Activated CD8-positive, alpha-beta memory T cell treated with anti-CD3 and anti-CD28 coated beads, Interleukin-2, amount 50 U/mL, for 24 hours (primary cell): ENCODE data around the gene RBMS1.
"Not testable (repeated sequence)": the region's sequence is repeated elsewhere in the genome, so short reads cannot be mapped to it uniquely, and the experiment has no call there.

Experiments used
- DNase-seq: peaks from one replicate; pipeline ENCODE4 v3.0.0-alpha.2; 2020; ENCODE audit errors: extremely low read depth

The RBMS1 gene

DNA sequence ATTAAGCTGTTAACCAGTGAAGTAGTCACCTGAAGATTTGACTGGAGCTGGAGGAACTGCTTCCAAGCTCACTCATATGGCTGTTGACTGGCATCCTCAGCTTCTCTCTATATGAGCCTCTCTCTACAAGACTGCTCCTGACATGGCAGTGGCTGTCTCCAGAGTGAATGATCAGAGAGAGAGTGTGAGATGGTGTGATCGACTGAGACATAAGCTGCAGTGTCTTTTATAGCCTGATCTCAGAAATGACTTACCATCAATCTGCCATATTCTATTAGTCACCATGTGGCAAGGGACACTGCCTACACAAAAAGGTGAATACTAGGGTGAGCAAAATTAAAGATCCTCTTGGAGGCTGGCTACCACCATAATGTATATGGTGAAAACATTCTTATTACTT, 7.8 kb upstream of the RBMS1 start:
- DNase-seq = no peak

DNA sequence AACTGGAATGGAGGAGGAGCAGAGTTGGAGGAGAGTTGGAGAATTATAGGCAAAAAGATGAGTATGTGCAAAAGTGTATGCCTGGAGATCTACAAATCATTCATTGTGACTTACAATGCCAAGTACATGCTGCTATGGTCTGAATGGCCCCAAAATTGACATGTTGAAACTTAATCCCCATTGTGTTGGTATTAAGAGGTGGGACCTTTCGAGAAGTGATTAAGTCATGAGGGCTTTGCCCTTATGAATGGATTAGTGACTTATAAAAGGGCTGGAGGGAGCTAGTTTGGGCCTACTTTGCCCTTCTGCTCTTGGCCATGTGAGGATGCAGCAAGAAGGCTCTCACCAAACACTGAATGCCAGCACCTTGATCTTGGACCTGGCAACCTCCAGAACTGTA, 6.3 kb upstream of the RBMS1 start:
- no peak for DNase-seq

DNA sequence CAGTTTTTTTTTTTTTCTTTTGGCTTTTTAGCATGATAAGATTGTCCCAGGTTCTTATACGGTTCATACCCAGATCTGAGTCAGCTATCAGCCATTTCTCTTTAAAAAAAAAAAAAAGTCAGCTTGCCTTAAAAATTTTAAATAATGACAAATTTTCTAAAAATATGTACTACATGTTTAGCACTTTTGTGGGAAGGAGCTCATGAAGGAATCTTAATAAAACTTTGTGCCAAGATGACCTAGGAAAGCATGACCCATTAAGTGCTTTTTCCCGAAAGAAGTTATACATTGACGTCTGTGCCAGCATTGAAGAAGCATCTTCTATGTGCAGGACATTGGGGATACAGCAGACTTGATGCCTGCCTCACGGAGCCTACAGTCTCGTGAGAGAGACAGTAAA, 4.5 kb upstream of the RBMS1 start:
- DNase-seq = no peak

DNA sequence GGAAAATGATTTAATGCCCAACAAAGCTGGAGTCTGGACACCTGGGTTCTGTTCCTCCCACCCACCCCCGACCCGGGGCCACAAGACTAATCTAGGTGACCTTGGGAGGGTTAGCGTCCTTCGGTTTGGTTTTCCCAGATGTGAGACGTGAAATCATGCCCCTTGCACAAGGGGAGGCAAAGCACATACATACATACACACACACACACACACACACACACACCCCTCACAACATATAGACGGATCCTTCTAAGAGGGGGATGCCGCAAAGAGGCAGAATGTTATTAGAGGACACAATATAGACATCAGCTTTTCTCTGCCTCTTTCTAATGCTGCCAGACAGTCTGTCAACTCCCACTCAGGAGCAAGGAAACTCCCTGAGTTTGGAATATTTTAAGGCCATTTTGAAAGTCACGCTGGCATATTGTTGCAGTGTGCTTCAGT, 616 bp upstream of the RBMS1 start:
- no peak for DNase-seq

DNA sequence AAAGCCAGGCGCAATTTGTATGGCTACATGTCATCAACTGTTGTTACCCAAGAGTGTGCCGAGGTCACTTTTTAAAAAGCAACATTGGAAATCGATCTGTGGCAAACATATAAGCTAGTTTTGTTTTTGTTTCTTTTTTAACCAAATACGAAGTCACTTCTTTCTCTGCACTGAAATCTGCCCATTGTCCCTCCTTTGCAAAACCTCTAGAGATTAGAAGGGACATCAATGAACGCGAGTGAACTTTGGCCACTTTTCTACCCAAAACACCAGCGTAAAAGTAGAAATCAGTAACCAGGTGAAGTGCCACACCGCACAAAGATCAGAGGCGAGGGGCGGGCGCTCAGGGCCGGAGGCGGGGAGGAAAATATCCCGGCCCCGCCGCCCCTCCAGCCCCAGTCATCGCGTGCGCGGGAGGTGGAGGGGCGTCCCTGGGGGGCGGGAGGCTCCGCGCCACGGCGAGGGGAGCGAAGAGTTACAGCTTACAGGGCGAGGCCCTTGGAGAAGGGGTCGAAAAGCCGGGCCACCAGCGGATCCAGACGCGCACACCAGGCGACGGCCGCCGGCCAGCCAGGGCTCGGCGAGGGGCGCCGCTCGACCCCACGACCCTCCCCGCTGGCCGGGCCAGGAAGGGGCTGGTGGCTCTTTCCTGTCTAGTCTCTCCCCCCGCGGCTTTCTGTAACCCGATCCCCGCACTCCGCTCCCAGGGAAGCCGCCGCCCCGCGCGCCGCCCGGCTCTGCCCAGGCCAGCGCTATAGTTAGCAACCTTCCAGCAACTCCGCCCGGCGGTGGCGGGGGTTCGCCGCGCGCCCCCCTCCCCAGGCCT, 993 bp downstream of the RBMS1 start:
- DNase-seq = peak; percentile 23

DNA sequence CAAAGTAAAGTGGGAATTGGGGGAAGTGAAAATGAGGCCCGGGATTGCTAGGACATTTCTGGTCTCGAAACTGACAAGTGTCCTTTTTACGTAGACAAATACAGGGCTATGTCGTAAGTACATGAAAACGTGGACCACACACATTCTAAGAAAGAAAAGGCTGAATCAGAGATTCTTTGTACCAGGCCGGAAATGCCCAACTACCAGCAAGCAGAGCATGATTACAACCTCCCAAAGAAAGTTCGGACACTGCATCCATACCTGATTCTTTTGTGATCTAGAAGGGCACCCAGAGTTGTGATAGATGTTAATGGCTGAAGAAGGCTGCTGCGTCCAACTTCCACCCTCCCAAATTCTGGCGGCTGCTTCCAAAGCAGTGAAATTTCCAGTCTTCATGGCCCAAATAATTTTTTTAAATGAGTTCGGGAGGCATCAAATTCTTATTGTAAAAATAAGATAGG, 1.7 kb downstream of the RBMS1 start:
- no peak for DNase-seq

DNA sequence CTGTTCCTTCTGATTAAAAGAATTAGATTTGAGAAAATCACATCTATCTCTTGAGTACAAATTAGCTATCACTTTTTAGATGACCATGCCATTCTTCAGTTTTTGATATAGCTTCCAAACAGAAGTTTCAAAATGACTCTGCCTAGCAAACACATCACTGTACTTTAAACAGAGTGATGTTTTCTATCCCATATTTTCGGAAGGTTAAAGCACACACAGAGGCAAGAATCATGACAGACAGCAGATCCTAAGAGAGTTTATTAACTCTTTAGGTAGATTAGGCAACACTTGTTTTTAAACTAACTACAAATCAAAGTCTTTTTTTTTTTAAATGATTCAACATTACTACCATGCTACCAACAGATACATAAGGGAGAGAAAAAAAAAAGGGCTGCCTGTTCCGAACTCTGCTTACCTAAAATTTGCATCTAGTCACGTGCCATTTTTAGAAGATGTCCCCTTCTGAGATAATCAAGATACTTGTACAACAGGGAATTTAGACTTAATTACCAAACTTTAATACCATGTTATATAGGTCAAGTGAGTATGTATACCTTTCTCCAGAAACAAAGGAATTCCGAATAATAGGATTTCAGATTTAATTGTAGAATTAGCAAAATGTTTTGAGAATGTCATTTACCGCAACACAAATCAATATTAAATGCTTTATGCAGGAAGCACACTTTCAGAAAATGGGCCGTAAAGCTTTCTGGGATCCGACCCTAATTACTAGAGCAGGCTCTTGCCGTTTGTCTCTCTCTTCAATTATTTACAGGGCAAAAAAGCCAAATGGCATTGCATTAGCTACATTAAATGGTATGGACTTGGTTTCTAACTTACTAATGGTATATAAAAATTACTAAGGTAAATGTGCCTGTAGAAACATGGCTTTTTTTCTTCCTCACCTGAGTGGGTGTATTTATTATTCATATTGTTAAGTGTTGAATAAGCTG, 2.6 kb downstream of the RBMS1 start:
- DNase-seq = no peak

DNA sequence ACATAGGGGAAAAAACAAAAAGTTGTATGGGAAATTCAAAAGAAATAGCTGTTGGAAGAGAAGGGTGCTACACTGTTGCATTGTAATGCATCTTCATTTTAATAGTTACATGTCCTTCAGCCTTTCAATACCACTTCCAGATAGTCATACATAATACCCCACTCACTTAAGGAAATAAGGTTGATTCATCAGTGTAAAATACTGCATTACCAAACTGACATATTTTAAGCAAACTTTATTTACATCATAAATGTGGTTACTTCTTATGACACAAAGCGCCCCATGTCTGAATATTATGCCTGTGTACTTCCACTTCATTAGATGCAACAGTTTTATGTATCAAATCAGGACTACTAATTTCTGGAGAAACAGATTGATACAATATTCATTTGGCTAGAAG, 4.5 kb downstream of the RBMS1 start:
- DNase-seq = no peak

DNA sequence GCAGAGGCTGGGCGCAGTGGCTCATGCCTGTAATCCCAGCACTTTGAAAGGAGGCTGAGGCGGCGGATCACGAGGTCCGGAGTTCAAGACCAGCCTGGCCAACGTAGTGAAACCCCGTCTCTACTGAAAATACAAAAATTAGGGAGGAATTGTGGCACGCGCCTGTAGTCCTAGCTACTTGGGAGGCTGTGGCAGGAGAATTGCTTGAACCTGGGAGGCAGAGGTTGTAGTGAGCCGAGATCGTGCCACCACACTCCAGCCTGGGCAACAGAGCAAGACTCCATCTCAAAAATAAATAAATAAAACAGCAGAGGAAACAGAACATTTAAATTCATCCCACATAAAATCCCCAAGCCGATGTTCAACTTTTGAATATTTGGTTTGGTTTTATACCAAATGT, 5.3 kb downstream of the RBMS1 start:
- not testable (repeated sequence) for DNase-seq

DNA sequence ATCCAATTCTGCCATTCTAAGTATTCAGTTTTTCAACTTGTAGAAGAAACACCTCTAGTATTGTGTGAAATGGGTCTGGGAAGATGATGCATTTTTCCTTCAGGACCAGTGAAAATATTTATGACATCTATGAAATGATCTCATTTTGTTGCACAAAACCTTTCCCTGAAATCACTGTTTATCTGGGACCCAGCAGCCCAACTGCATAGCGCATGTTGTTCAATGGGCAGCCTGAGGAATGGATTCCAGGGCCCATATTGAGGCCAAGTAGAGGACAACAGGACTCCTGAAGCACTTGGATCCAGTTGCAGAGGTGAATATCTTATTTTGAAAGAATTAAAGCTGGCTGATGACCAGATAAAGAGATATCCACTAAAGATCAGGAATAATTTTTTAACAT, 7.3 kb downstream of the RBMS1 start:
- no peak for DNase-seq

DNA sequence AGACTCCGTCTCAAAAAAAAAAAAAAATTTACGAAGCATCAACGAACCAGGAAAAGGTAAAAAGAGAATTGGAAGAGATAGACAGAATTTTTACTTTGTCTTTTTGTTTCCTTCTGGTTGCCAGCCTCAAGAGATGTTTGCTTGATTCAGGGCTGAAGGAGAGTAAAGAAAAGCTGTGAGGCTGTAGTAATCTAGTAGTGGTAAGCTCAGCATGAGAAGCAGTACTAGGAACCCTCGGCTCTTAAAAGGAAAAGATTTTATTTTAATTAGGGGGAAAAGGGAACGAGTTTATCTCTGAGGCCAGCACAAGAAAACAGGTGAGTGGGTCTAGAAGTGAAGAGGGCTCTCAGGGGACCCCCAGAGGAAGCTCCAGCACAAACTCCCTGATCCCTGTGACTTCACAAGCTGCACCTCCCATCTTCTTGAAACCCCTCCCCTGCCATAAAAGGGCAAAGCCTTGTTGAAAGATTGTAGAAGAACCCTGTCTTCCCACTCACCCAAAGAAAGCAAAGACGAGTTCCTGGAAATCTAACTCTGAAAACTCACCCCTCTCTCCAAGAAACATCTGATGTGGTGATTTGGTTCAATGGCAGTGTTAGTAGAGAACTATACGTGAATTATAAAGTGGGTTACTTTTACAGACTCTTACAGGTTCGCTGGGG, 8.6 kb downstream of the RBMS1 start:
- no peak for DNase-seq

DNA sequence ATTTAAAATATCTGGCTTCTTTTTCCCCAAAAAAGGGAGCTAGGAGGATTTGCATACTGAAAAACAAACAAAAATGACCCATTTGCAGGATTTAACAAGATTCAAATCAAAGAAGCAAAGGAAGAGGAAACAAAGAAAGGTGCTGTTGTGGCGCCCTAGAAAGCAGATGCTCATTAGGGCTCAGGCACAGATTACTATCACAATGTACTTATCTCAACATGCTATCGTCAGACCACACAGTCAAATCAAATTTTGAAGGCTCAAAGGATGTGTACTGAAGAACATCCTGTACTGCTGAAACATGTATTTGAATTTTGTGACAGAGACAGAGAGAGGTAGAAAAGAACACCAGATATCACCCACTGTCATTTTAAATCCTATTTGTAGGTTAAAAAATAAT, 10.9 kb downstream of the RBMS1 start:
- DNase-seq = no peak

DNA sequence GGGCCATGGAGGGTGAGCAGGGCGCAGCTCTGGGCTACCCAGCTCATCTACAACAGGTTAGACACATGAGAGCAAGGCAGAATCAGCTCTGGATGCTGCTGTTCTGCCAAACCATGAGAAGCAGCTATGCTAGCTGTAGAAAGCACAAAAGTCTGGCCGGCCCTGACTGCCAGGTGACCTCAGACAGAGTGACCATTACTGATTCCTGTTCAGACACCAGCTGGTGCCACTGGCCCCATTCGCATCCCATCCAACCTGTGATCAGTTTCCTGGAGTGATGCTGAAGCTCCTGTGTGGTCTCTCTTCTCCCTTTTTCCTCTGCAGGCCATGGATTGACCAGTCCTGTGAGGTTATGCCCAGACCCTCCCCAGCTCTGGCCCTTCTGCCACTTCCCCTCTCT, 14.3 kb downstream of the RBMS1 start:
- no peak for DNase-seq

DNA sequence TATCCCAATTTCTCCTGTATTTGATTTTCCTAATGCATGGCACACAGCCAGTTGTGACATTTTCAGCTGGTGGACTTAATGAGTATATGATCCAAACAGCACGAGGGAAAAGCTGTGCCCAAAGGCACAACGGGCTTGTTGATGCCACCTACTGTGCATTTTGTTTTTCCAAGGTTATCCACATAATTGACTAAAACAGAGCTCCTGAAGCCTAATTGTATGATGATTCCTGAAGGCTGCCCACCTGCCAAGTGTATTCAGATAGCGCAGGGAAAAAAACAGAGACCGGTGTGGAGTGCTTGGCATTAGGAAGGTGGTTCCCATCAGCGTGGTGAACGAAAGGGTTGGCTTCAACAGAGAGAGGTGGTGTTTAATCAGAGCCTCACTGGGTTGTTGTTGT, 14.9 kb downstream of the RBMS1 start:
- DNase-seq = no peak

DNA sequence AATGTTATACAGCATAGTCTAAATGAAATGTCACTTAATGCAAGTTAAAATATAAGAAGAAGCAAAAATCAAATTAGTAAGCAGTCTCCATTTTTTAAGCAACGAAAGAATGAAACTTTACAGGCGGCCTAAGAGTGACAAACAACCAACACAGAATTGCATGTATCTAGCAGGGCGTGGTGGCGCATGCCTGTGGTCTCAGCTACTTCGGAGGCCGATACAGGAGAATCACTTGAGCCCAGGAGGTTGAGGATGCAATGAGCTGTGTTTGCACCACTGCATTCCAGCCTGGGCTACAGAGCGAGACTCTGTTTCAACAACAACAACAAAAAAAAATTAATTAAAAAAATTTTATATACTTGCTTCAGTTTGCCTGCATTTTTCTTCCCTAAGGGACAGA, 16.6 kb downstream of the RBMS1 start:
- DNase-seq = no peak

DNA sequence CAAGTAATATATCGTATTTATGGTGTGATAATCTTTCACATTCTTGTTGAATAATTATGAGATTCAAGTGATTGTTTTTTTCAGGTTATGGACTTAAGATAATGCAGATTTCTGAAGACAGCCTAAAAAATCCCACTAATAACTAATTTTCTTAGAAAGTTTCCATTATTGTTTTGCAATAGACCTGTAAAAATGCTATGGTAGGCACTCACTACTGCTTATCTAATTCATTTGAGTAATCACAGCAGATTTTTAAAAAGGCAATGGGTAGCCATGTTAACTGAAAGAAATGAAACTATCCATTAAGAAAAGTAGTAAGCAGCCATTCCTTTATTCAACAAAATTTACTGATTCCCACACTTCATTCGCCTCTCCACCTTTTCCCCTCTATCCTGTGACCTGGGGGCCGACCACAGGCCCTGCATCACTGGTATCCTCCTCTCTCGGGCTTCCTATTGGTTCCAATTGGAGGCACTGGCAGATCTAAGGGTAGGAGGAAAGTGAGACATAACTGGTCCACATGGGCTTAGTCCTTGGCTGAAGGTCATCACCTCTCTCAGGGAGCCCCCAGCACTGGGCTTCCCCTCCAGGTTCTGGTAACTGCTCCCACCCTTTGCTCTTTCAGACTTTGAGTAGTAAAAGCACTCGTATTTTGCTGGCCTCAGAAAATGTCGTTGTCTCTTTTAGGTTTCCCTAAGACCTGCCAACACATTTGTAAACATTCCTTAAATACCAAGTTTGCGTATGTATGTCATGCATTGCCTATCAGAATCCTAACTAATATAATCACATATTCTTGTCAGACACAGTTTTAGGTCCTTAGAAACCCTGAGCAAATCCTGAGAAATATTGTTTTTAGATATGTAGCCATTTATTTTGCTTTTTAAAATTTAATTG, 18.5 kb downstream of the RBMS1 start:
- DNase-seq = no peak

DNA sequence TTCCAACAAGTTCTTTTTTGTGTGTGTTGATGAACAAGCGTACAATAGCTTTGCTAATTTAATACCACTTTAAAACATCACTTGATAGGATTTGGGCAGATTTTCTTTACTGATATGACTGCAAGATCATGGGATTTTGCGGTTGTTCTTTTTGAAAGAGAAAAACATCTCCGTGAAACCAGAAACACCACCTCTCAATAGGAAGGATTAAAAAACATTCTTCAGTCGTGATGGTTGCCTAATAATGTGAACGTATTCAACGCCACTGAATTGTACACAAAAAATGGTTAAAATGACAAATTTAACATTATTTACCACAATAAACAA, 19.3 kb downstream of the RBMS1 start:
- no peak for DNase-seq

DNA sequence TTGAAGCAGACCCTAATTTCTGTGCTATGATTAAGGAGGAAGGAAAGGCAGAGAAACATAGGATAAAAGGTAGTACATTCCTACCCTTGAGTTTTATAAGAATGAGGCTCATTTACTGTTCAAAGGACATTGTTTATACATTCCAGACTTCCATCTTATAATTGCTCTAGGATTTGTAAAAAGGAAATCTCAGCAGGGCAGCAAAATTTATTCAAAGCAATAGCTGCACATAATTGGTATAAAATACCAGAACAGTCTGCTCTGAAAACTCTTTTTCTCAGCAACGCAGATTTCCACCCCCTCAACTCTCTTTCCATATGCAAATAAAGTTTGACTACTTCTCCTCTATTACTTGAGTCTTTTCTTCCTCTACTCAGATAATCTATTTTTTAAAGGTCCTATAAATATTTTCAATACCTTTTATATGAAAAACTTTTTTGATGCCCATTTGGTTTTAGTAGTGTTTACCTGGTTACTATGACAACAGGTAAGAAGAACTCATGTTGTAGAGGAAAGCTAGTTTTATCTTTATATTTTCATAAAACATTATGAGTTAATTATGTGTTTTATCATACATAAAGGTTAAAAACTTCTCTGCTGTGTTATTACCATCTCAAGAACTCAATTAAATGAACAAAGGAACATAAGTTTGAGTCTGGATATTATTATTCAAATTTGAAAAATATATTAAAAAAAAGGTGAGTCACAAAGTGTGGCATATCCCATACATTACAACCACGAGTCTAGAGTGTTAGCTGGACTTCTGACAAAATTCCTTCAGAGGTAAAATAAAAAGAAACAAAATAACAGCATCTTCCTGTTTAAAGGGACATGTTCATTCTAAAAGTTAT, 19.9 kb downstream of the RBMS1 start:
- DNase-seq = no peak

DNA sequence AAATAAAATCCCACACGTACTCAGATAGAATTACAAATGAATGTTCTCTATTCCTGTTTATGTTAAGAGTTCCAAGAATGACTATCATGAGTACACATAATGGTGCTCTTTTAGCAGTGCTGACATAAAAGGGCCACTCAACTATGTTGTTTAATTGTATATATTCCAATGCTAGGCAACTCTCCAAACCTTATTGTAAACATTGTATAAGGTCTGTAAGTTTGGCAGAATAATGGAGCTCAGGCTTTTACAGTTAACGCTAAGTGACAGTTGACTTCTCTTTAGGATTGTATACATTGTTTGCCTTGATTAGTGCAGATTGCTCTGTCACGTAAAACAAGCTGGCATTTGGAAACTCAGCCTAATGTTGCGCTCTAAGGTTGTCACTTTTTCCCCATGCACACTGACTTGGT, 20.8 kb downstream of the RBMS1 start:
- no peak for DNase-seq

DNA sequence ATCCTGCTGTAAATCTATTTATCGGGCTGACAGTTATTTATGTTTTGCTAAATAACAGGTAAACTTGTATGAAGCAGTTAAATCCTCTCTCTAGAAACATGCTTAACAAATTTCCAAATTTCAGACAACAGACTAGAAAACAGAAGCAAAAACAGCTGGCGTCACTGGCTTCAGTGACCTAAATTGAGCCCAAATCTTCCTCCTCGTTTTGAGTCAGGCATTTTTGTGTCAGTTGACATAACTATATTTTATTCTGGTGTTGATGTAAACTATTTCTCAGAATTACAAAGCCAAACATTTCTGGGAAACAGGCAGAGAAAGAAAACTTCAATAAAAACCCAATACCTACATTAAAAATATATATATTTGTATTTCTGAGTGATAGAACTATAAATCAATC, 21.7 kb downstream of the RBMS1 start:
- no peak for DNase-seq
